GM19372 (cell line): ENCODE results near the gene HAAO.

Experiments
- ATAC-seq: cut with Tn5 transposase; IDR thresholded peaks from one replicate; pipeline ENCODE4 v1.9.1; 2021; ENCODE audit warnings: mild to moderate bottlenecking, low read depth, moderate library complexity; ENCODE audit not compliant: unreplicated experiment

The HAAO gene

GRCh38 chr2:42769583-42770287 lies 22.6 kb downstream of the HAAO start:
- ATAC-seq: no peak

GRCh38 chr2:42768706-42769256 lies 23.6 kb downstream of the HAAO start:
- ATAC-seq: no peak

GRCh38 chr2:42767899-42768705 lies 24.3 kb downstream of the HAAO start:
- no peak for ATAC-seq

GRCh38 chr2:42767080-42767898 lies 25.1 kb downstream of the HAAO start:
- ATAC-seq: no peak

GRCh38 chr2:42765686-42766085 lies 26.7 kb downstream of the HAAO start:
- ATAC-seq: no peak

- no peak for ATAC-seq
These were observed 27.5 kb downstream of the HAAO start for GRCh38 chr2:42764901-42765300.

- ATAC-seq: no peak
These were observed 28.3 kb downstream of the HAAO start, which contains the start of gene OXER1 for GRCh38 chr2:42764096-42764495. OXER1 (minus strand) TSS chr2:42764135; CDS start chr2:42764062, 73 bp downstream.

GRCh38 chr2:42762823-42763804 lies 29.3 kb downstream of the HAAO start:
- ATAC-seq: no peak

GRCh38 chr2:42762155-42762554 lies 30.2 kb downstream of the HAAO start:
- ATAC-seq: no peak

GRCh38 chr2:42761554-42761953 lies 30.8 kb downstream of the HAAO start:
- ATAC-seq: no peak

GRCh38 chr2:42758751-42759150 lies 33.6 kb downstream of the HAAO start:
- ATAC-seq: no peak

- no peak for ATAC-seq
These were observed 34.2 kb downstream of the HAAO start for GRCh38 chr2:42757981-42758740.

- ATAC-seq: no peak
These were observed 35.3 kb downstream of the HAAO start for GRCh38 chr2:42756966-42757513.

- ATAC-seq: no peak
These were observed 36.1 kb downstream of the HAAO start for GRCh38 chr2:42756150-42756775.

GRCh38 chr2:42755191-42755880 lies 37.0 kb downstream of the HAAO start:
- ATAC-seq: no peak

GRCh38 chr2:42754776-42755140 lies 37.6 kb downstream of the HAAO start:
- ATAC-seq: no peak

- no peak for ATAC-seq
These were observed 38.2 kb downstream of the HAAO start for GRCh38 chr2:42754021-42754775.
